Measurements from ENCODE around the gene RCN2. TPM values are rescaled to one million over a fixed set of nuclear protein-coding genes. Genes with fewer than 3 reads are reported as not detected.
"Not testable (repeated sequence)": the region's sequence is repeated elsewhere in the genome, so short reads cannot be mapped to it uniquely, and the experiment has no call there.

The RCN2 gene
- total and polyA plus RNA-seq, 2 donors (not counting 3 experiments of a cell fraction or from before 2014, with no cell fraction given): 45.2 to 71.9 TPM

- CTCF ChIA-PET: no interaction called here
- Histone ChIP-seq H3K36me3 (ENCODE audit: control insufficient read depth in 2 of 2, extremely low read depth in 1 of 2, insufficient read depth in 2 of 2, low read length in 2 of 2) (no peaks in the 10 kb centered on the region), H3K4me2 (ENCODE audit: insufficient read depth, low read length) (no peak overlapping the region), H3K27me3 (ENCODE audit: control insufficient read depth in 2 of 2, insufficient read depth in 2 of 2, low read length in 2 of 2) (no peaks in the 10 kb centered on the region), H3K9me3 (replicated peaks; ENCODE audit: control insufficient read depth, insufficient read depth, low read length) (no peaks in the 10 kb centered on the region), H2AFZ (ENCODE audit: low read depth, low read length) (no peak overlapping the region), H3K27ac (ENCODE audit: insufficient read depth, low read depth, low read length) (no peak overlapping the region), H4K20me1 (replicated peaks; ENCODE audit: control insufficient read depth, extremely low read depth, insufficient read depth, low read length) (no peaks in the 10 kb centered on the region), H3K79me2 (ENCODE audit: control insufficient read depth, insufficient read depth, low read length) (peaks cover 3% of the 10 kb centered on the region), H3K9me1 (replicated peaks; ENCODE audit: control insufficient read depth, extremely low read depth, insufficient read depth, low read length) (no peaks in the 10 kb centered on the region), H3K9ac (replicated peaks; ENCODE audit: extremely low read depth, insufficient read depth, low read length) (no peak overlapping the region), H3K4me1 (ENCODE audit: control insufficient read depth, extremely low read depth, insufficient read depth, low read length) (peaks cover 2% of the 10 kb centered on the region), H3K4me3 (replicated peaks in 1 of 3; ENCODE audit: insufficient read depth in 1 of 3, low read depth in 1 of 3, low read length in 3 of 3) (no peak overlapping the region)
- POLR2A ChIA-PET: no interaction called here
- intact Hi-C loops (cut with micrococcal nuclease) (no loop called here), dilution Hi-C loops (cut with MboI; ENCODE audit: extremely low pct_ligation_motif_present, low sequenced_read_pairs) (no loop called here)
- TF ChIP-seq JUN (IDR thresholded peaks at IDR 0.05; ENCODE audit: borderline replicate concordance, insufficient read depth, insufficient read length, low read depth): no peak
- no peak for TF ChIP-seq GATA2 (IDR thresholded peaks at IDR 0.05; ENCODE audit: insufficient read depth, insufficient read length, low read depth, low read length)
- TF ChIP-seq POLR2AphosphoS5 (IDR thresholded peaks at IDR 0.05; ENCODE audit: insufficient read depth, low read depth, low read length): no peak
- no peak for TF ChIP-seq CTCF (IDR thresholded peaks at IDR 0.05; ENCODE audit: extremely low read depth in 1 of 2, insufficient read depth in 1 of 2, low read depth in 1 of 2, low read length in 2 of 2)
- no peak for TF ChIP-seq MYC (IDR thresholded peaks at IDR 0.05; ENCODE audit: low read depth, low read length)
- TF ChIP-seq POLR2A (IDR thresholded peaks at IDR 0.05; ENCODE audit: low read depth, low read length): no peak
- TF ChIP-seq MAX (IDR thresholded peaks at IDR 0.05; ENCODE audit: insufficient read depth, insufficient read length): no peak
- TF ChIP-seq EZH2 (IDR thresholded peaks at IDR 0.05; ENCODE audit: borderline replicate concordance, low read depth, low read length, severe bottlenecking): no peak
- no peak for TF ChIP-seq FOS (IDR thresholded peaks at IDR 0.05; ENCODE audit: borderline replicate concordance, insufficient read depth, low read length)
- DNase-seq (ENCODE audit: low read depth, low spot score) (no peak), FAIRE-seq (no peak)
- no TSS peak for BruUV-seq (replicated peaks)
These were observed 33.4 kb upstream of the RCN2 start for GRCh38 chr15:76898102-76898501.

- dilution Hi-C loops (cut with MboI; ENCODE audit: extremely low pct_ligation_motif_present, low sequenced_read_pairs); H2AFZ ChIP-seq (ENCODE audit: low read depth, low read length); BruUV-seq (replicated peaks): not testable (repeated sequence)
These were observed 32.2 kb upstream of the RCN2 start for GRCh38 chr15:76899176-76899930.

GRCh38 chr15:76899931-76900310, 31.6 kb upstream of the RCN2 start:
- H3K9ac ChIP-seq (replicated peaks; ENCODE audit: extremely low read depth, insufficient read depth, low read length); H2AFZ ChIP-seq (ENCODE audit: low read depth, low read length); H3K9me1 ChIP-seq (replicated peaks; ENCODE audit: control insufficient read depth, extremely low read depth, insufficient read depth, low read length); POLR2A ChIA-PET; H4K20me1 ChIP-seq (replicated peaks; ENCODE audit: control insufficient read depth, extremely low read depth, insufficient read depth, low read length); H3K4me1 ChIP-seq (ENCODE audit: control insufficient read depth, extremely low read depth, insufficient read depth, low read length); H3K27me3 ChIP-seq (ENCODE audit: control insufficient read depth in 2 of 2, insufficient read depth in 2 of 2, low read length in 2 of 2); FAIRE-seq; DNase-seq (ENCODE audit: low read depth, low spot score); H3K4me2 ChIP-seq (ENCODE audit: insufficient read depth, low read length); H3K36me3 ChIP-seq (ENCODE audit: control insufficient read depth in 2 of 2, extremely low read depth in 1 of 2, insufficient read depth in 2 of 2, low read length in 2 of 2); H3K79me2 ChIP-seq (ENCODE audit: control insufficient read depth, insufficient read depth, low read length); H3K27ac ChIP-seq (ENCODE audit: insufficient read depth, low read depth, low read length); dilution Hi-C loops (cut with MboI; ENCODE audit: extremely low pct_ligation_motif_present, low sequenced_read_pairs); BruUV-seq (replicated peaks); H3K9me3 ChIP-seq (replicated peaks; ENCODE audit: control insufficient read depth, insufficient read depth, low read length); CTCF ChIA-PET; H3K4me3 ChIP-seq (replicated peaks in 1 of 3; ENCODE audit: insufficient read depth in 1 of 3, low read depth in 1 of 3, low read length in 3 of 3); intact Hi-C loops (cut with micrococcal nuclease): not testable (repeated sequence)

More at GRCh38 chr15:76899176-76899930, 32.2 kb upstream of the RCN2 start:
- H3K27ac ChIP-seq (ENCODE audit: insufficient read depth, low read depth, low read length); CTCF ChIA-PET; H3K4me1 ChIP-seq (ENCODE audit: control insufficient read depth, extremely low read depth, insufficient read depth, low read length); POLR2A ChIA-PET; H3K9ac ChIP-seq (replicated peaks; ENCODE audit: extremely low read depth, insufficient read depth, low read length); intact Hi-C loops (cut with micrococcal nuclease); H3K27me3 ChIP-seq (ENCODE audit: control insufficient read depth in 2 of 2, insufficient read depth in 2 of 2, low read length in 2 of 2); H3K4me2 ChIP-seq (ENCODE audit: insufficient read depth, low read length); H3K4me3 ChIP-seq (replicated peaks in 1 of 3; ENCODE audit: insufficient read depth in 1 of 3, low read depth in 1 of 3, low read length in 3 of 3); H3K79me2 ChIP-seq (ENCODE audit: control insufficient read depth, insufficient read depth, low read length); H3K9me3 ChIP-seq (replicated peaks; ENCODE audit: control insufficient read depth, insufficient read depth, low read length); H3K9me1 ChIP-seq (replicated peaks; ENCODE audit: control insufficient read depth, extremely low read depth, insufficient read depth, low read length); H4K20me1 ChIP-seq (replicated peaks; ENCODE audit: control insufficient read depth, extremely low read depth, insufficient read depth, low read length); H3K36me3 ChIP-seq (ENCODE audit: control insufficient read depth in 2 of 2, extremely low read depth in 1 of 2, insufficient read depth in 2 of 2, low read length in 2 of 2); DNase-seq (ENCODE audit: low read depth, low spot score); FAIRE-seq: not testable (repeated sequence)
